ENCODE results near the gene RGS13.

Gene RGS13

DNA sequence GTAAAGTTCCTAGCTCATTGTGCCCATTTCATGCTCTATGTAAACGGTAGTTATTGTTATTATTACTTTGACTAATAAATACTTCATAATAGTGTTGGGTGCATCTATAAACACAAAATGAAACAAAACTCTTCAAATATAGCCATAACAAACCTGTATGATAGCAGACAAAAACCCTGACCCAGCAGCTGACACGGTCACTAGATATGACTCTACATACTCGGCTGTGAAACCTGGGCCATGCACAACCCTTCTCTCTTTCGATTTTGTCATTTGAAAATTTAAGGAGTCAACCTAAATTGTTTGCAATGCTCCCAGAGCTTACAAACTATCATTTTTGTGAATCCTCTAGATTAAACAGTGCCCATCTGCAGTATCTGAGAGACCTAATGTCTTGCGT, 8.0 kb upstream of the RGS13 start:
- no peak for DNase-seq

DNA sequence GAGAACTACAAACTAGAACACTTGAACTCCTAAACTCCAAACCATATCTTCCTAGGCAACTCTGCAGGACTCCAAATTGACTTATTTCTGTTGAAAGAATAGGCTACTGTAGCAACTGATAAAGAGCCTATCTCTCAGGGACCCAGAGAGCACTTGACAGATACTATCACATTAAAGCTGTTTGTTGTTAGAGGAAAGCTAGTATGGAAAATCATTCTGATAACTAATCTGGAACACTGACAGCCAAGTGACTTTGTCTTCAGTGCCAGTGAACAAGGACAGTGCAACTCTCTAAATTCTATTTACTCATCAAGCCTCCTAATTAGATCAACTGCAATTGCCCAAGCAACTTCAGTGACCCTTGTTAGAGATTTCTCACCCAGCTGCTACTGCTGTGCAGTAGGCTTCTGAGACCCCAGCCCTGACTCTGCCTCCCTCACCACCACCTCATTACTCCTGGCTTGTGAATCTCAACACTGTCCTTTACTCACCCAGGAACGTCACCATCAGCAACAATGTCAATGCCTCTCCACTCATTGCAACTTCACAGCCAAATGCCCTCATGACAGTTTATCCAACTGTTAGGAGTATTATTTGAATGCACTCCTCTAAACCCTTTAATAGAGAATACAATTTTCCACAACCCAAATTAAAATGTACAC, 7.4 kb upstream of the RGS13 start:
- DNase-seq = no peak

- no peak for DNase-seq
Observed at GRCh38 chr1:192629612-192630011, 6.3 kb upstream of the RGS13 start.

GRCh38 chr1:192630521-192631287, 5.2 kb upstream of the RGS13 start:
- no peak for DNase-seq

DNA sequence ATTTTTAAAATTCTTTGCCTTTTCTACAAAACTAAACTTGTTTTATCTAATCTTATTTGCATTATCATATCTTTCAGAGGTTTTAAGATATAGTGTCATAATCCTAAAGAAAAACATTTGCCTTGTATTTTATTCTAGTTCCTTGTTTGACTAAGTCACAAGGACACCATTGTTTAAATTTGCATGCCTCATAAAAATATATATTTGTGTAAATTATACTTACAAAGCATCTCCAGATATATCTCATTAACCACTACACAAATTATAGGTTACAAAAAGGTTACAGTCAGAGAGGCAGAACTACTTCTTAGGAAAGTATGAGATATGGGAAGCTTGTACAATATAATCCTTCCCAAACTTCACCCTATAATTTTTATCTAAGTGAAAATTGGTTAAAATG, 4.2 kb upstream of the RGS13 start:
- no peak for DNase-seq

GRCh38 chr1:192632188-192632587, 3.8 kb upstream of the RGS13 start:
- DNase-seq = no peak

- DNase-seq = no peak
Observed at GRCh38 chr1:192632641-192633532, 3.1 kb upstream of the RGS13 start.

- no peak for DNase-seq
Observed at GRCh38 chr1:192633533-192634253, 2.3 kb upstream of the RGS13 start.

GRCh38 chr1:192635041-192635440, 906 bp upstream of the RGS13 start:
- no peak for DNase-seq

DNA sequence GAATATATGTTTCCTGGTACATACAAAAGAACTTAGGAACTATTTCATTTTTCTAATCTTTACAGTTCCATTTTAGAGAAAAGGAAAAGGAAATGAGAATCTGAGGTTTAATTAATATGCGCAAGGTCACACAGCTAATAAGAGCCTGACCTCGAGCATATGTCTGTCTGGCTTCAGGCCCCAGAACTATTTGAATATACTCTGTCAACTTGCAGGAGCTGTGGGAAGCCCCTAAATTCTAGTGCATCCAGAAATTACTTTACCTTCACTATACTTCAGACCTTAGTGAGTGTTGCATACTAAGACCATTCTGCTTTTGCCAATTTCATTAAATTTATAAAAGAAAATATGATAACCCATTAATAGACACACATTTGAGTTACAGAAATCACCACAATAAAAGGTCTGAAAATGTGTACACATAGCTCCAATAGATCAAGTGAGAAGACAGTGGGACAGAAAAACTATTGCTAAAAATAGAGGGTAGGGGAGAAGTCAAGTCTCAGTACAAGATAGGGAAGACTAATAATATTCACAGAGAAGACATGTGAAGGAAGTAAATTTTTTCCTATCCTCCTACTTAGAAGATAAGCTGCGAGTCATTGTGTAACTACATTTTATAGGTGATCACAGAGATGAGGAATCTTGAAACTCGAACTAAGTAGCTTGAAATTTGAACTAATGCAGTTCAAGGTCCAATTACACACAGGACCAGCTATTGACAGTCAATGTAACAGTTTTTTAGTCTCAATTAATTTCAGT, 3.8 kb downstream of the RGS13 start:
- DNase-seq = no peak

- DNase-seq = no peak
Observed at GRCh38 chr1:192652159-192652558, 16.2 kb downstream of the RGS13 start.

GRCh38 chr1:192654120-192654519, 18.2 kb downstream of the RGS13 start:
- DNase-seq = no peak

- no peak for DNase-seq
Observed at GRCh38 chr1:192654591-192655251, 18.8 kb downstream of the RGS13 start.

- DNase-seq = no peak
Observed at GRCh38 chr1:192657760-192658159, 21.8 kb downstream of the RGS13 start.

DNA sequence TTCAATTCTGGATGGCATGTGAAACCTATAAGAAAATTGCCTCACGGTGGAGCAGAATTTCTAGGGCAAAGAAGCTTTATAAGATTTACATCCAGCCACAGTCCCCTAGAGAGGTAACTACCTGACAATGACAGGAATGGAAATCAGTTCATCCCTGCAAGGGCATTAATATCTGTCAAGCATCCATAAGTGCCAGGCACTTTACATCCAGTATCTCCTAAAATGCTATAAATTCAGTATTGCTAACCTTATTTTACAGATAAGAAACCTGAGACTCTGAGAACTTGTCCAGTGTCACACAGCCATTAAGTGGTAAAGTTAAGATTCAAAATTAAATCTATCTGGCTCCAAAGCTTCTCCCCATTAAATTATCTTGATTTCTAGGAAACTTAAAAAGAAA, 22.3 kb downstream of the RGS13 start:
- DNase-seq = no peak

DNA sequence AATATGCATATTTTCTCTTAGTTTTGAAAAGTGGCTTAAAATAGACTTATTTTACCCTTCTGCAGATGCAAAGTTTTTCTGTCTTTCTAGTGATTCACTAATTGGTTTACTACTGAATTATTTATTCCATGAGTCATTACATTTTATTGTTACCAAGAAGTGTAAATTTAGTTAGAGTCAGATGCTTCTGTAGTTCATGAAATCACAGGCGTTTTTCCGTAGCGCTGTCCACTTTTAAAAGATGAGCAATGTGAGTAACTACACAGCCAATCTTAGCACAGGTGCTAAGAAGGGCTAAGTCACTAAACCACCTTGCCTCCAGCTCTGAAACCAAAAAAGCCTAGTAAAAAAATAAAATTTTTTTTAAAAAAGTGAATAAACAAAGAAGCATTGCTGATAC, 24.7 kb downstream of the RGS13 start:
- no peak for DNase-seq

DNA sequence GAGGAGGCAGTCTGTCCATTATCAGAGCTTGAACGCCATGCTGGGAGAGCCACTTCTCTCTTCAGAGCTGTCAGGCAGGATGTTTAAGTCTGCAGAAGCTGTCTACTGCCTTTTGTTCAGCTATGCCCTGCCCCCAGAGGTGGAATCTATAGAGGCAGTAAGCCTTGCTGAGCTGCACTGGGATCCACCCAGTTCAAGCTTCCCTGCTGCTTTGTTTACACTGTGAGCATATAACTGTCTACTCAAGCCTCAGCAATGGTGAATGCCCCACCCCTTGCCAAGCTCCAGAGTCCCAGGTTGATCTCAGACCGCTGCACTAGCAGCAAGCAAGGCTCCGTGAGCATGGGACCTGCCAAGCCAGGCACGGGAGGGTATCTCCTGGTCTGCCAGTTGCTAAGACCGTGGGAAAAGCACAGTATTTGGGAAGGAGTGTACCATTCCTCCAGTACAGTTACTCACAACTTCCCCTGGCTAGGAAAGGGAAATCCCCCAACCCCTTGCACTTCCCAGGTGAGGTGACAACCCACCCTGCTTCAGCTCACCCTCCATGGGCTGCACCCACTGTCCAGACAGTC, 32.5 kb downstream of the RGS13 start:
- DNase-seq = no peak

DNA sequence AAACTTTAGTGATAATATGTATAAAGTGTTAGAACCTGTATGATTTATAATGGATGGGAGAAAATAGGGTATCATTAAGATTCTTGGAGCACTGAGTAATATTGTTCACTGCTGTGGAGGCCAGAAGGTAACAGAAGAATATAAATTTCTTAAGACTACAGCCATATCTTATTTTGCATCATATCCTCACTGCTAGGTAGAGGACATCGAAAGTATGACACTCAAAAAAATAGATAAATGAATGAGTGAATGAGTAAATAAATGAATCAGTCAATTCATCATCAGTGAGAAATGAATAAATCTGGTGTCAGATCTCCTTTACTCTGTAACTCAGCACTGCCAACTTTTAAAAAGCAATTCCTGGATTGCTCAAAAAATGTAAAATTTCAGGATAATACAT, 33.2 kb downstream of the RGS13 start:
- no peak for DNase-seq

DNA sequence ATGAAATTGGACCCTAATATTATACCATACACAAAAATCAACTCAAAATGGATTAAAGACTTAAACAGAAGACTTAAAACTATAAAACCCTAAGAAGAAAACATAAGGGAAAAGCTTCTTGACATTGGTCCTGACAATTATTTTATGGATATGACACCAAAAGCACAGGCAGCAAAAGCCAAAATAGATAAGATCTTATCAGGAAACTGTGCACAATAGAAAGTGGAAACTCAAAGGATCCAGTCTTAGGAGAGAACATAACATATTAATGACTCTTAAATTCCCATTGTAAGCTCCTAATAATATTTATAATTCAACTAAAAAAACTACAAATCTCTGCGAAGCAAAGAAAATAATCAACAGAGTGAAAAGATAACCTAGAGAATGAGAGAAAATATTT, 39.8 kb downstream of the RGS13 start:
- no peak for DNase-seq

DNA sequence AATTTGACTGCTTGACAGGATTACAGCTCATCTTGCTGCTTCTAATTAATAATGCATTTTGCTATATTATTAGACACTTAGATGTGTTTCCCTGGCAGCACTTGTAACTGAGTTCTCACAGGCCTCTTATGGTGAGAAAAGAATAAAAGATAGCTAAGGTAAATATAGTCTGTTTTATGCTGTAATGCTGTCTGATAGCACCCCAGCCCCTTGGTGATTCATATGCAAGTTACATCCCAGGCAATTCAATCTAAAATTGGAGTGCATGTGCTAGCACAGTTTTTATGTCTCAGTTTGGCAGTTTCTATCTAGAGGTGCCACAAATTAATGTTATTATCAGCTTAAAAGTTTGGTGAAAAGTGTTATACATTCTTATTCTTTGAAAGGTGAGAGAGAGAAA, 42.2 kb downstream of the RGS13 start:
- no peak for DNase-seq

- no peak for DNase-seq
Observed at GRCh38 chr1:192682335-192682734, 46.4 kb downstream of the RGS13 start.

Data from activated T-cell treated with anti-CD3 and anti-CD28 coated beads for 4 hours (primary cell).